RWPE2 (cell line): ENCODE measurements around the gene SEPTIN1.

Source experiments
- ATAC-seq: fragments of 200-7000 bp; cut with Tn5 transposase; 3 replicates; pipeline ENCODE4 v1.9.1; 2021; ENCODE audit warnings: low read depth
- DNase-seq: peaks from one replicate; pipeline ENCODE4 v3.0.0-alpha.2; 2020; ENCODE audit warnings: low spot score
- H3K27ac ChIP-seq: fragments of 450-650 bp; 2 replicates; pipeline ENCODE4 v1.5.1; 2017; ENCODE audit warnings: mild to moderate bottlenecking; ENCODE audit not compliant: poor library complexity, severe bottlenecking
- H3K27me3 ChIP-seq: fragments of 250-450 bp; sonication (Bioruptor Pico); 2 replicates; pipeline ENCODE4 v1.5.1; 2021; ENCODE audit warnings: mild to moderate bottlenecking, moderate library complexity; ENCODE audit not compliant: insufficient read depth, poor library complexity, severe bottlenecking
- H3K36me3 ChIP-seq: fragments of 250-450 bp; sonication (Bioruptor Pico); 2 replicates; pipeline ENCODE4 v1.5.1; 2020; ENCODE audit warnings: low read depth, mild to moderate bottlenecking, moderate library complexity
- H3K4me1 ChIP-seq: fragments of 250-450 bp; sonication (Bioruptor Pico); 2 replicates; pipeline ENCODE4 v1.5.1; 2021; ENCODE audit warnings: mild to moderate bottlenecking, moderate library complexity; ENCODE audit not compliant: insufficient read depth, poor library complexity, severe bottlenecking
- H3K4me3 ChIP-seq: fragments of 250-450 bp; sonication (Bioruptor Pico); 2 replicates; pipeline ENCODE4 v1.5.1; 2021; ENCODE audit warnings: mild to moderate bottlenecking, moderate library complexity; ENCODE audit not compliant: severe bottlenecking
- H3K9me3 ChIP-seq: fragments of 250-450 bp; sonication (Bioruptor Pico); 2 replicates; pipeline ENCODE4 v1.5.1; 2021; ENCODE audit warnings: mild to moderate bottlenecking, moderate library complexity; ENCODE audit not compliant: severe bottlenecking
- TF ChIP-seq, protein P1 (sequence below): fragments of 450-650 bp; IDR thresholded peaks from one replicate; pipeline ENCODE4 v1.5.1; 2017; ENCODE audit warnings: mild to moderate bottlenecking, moderate library complexity; ENCODE audit not compliant: poor library complexity, severe bottlenecking

SEPTIN1 gene

DNA sequence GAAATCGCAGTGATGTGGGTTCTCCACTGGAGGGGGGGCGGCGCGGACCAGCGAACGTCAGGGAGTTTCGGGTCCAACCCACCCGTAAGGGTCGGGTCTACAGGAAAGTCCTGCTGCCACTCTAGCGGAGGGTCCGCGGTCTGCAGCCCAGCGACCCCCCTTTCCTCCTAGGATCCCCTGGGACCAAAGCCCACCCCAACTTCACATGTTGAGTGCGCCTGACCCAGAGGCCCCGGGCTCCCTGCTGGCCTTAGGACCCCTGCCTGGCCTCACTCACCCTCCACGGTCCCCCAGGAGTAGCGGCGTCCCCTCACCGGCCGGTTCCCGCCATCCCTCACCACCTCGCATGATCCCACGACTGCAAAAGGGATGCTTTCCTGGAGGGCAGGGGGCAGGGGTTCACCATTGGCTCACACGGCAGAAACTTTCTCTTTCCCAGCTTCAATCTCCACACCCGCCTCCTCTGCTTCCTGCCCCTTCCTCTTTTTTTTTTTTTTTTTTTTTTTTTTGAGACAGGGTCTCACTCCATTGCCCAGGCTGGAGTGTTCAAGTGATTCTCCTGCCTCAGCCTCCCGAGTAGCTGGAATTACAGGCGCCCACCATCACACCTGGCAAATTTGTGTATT lies 3.1 kb downstream of the SEPTIN1 start:
- peak overlapping the region; percentile 59 for H3K4me3 ChIP-seq
- ATAC-seq (no peak), DNase-seq (no peak)
- H3K27ac ChIP-seq, result peak overlapping the region; percentile 91
- TF ChIP-seq, protein P1, sequence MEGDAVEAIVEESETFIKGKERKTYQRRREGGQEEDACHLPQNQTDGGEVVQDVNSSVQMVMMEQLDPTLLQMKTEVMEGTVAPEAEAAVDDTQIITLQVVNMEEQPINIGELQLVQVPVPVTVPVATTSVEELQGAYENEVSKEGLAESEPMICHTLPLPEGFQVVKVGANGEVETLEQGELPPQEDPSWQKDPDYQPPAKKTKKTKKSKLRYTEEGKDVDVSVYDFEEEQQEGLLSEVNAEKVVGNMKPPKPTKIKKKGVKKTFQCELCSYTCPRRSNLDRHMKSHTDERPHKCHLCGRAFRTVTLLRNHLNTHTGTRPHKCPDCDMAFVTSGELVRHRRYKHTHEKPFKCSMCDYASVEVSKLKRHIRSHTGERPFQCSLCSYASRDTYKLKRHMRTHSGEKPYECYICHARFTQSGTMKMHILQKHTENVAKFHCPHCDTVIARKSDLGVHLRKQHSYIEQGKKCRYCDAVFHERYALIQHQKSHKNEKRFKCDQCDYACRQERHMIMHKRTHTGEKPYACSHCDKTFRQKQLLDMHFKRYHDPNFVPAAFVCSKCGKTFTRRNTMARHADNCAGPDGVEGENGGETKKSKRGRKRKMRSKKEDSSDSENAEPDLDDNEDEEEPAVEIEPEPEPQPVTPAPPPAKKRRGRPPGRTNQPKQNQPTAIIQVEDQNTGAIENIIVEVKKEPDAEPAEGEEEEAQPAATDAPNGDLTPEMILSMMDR, result no peak
- H3K27me3 ChIP-seq, result no peaks in the 10 kb centered on the region
- no peaks in the 10 kb centered on the region for H3K9me3 ChIP-seq
- H3K36me3 ChIP-seq, result no peaks in the 10 kb centered on the region
- H3K4me1 ChIP-seq, result peaks cover 4% of the 10 kb centered on the region

DNA sequence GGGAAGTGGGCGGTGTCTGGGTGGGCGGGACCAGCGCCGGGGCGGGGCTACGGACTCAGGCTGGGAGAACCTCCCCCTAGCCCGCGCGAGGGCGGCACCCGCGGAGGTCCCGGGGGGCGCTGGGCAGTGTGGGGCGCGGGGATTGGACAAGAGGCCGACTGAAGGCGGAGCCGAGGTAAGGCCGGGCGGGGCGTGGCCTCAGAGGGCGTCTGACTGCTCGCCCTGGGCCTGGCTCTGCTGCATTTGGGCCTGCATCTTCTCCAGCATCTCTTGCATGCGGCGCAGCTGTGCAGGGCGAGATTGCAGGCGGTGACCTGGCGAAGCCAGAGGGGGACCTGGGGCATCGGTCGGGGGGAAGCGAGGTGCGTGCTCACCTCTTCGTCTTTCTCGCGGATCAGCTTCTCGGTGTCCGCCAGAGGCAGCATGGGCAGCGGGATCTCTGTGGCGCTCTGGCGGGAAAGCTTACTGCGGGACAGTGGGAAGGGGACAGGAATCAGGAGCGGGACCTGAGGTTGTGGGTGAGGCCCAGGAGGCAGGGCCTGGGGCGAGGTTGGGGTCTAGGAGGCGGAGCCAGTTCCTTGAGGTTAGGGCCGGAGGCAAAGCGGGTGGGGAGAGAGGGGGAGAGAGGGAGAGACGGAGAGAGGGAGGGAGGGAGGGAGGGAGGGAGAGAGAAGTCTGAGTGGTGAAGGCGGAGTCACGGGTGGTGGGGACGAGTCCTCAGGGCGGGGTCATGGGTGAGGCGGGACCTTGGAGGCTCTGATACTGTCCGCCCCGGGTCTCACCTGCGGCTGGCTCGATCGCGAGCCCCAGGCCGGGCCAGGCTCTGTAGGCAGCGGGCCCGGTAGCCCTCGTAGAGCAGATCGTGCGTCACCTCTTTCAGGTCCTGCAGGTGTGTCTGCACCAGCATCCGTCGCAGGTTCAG lies 3.9 kb downstream of the SEPTIN1 start:
- Histone ChIP-seq H3K9me3 (no peaks in the 10 kb centered on the region), H3K27me3 (no peaks in the 10 kb centered on the region), H3K36me3 (no peaks in the 10 kb centered on the region), H3K4me3 (peak overlapping the region; percentile 59), H3K4me1 (peaks cover 4% of the 10 kb centered on the region), H3K27ac (peak overlapping the region; percentile 91)
- ATAC-seq, result peak; percentile 91
- peak; percentile 97 for DNase-seq
- TF ChIP-seq, protein P1, result peak; percentile 7

DNA sequence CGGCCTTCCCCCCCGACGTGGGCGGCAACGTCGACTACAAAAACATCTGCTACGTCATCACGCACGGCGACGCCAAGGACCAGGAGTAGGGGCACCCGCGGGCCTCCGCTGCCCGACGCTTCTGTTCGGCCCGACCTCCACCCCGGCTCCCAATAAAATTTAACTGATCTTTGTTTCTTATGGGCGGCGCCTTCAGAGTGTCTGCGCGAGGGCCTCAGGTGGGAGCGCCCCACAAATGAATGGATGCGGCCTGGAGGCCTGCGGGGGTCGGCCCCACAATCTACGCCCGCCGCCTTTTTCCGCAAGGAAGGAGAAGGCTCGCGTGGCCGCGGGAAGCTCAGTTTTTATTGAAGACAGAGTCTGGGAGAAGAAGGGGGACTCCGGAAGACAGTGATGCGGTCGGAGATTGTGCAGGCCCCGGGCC lies 4.5 kb downstream of the SEPTIN1 start:
- peaks cover 4% of the 10 kb centered on the region for H3K4me1 ChIP-seq
- peak overlapping the region; percentile 59 for H3K4me3 ChIP-seq
- peak; percentile 43 for ATAC-seq
- TF ChIP-seq, protein P1, result no peak
- DNase-seq, result peak; percentile 90
- no peaks in the 10 kb centered on the region for H3K27me3 ChIP-seq
- H3K36me3 ChIP-seq, result no peaks in the 10 kb centered on the region
- peak overlapping the region; percentile 91 for H3K27ac ChIP-seq
- H3K9me3 ChIP-seq, result no peaks in the 10 kb centered on the region

DNA sequence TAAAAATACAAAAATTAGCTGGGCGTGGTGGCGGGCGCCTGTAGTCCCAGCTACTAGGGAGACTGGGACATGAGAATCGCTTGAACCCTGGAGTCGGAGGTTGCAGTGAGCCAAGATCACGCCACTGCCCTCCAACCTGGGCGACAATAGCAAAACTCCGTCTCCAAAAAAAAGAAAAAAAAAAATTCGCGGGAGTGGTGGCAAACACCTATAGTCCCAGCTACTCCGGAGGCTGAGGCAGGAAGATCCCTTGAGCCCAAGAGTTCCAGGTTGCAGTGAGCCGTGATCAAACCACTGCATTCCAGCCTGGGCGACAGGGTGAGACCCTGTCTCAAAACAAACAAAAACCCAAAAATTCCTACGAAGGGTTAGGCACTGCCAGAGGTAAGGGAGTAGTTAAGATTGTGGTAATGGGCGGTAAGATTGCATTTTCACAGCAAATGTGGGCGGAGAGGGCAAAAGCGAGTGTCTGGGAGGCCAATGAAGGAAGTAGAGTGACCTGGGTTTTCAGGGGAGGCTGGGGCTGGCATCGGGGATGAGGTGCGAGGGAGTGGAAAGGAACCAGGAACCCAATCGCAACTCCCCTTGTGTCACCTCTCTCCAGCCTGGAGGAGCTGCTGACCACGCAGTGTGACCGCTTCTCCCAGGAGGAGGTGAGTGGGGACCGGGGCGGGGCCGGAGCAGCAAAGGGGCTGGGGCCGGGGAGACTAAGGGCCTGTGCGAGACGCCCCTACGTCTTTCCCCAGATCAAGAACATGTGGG lies 5.1 kb downstream of the SEPTIN1 start:
- ATAC-seq, result no peak; the same call in 2 of the 3 replicates
- H3K4me1 ChIP-seq, result peaks cover 4% of the 10 kb centered on the region

More for the DNA sequence above, 5.1 kb downstream of the SEPTIN1 start:
- Histone ChIP-seq H3K9me3 (no peaks in the 10 kb centered on the region), H3K36me3 (no peaks in the 10 kb centered on the region), H3K27ac (peak overlapping the region; percentile 91), H3K4me3 (peak overlapping the region; percentile 59), H3K27me3 (no peaks in the 10 kb centered on the region)
- no peak for DNase-seq
- TF ChIP-seq, protein P1, result no peak
